ENCODE data around the gene ZGRF1.
"Not testable (repeated sequence)": the region's sequence is repeated elsewhere in the genome, so short reads cannot be mapped to it uniquely, and the experiment has no call there.

Gene ZGRF1

GRCh38 chr4:112649055-112649408 is 12.3 kb upstream of the ZGRF1 start:
- Mint-ChIP-seq H3K4me3 (no peak overlapping the region), H3K27ac (no peak overlapping the region), H3K9me3 (no peaks in the 10 kb centered on the region), H3K4me1 (ENCODE audit: low read depth) (no peaks in the 10 kb centered on the region), H3K27me3 (no peaks in the 10 kb centered on the region), H3K36me3 (ENCODE audit: low read depth) (peaks cover 72% of the 10 kb centered on the region)
- intact Hi-C loops (cut with micrococcal nuclease) = no loop called here

GRCh38 chr4:112648263-112649054 is 11.8 kb upstream of the ZGRF1 start:
- H3K4me3 Mint-ChIP-seq = no peak overlapping the region
- H3K27me3 Mint-ChIP-seq = no peaks in the 10 kb centered on the region
- H3K9me3 Mint-ChIP-seq = no peaks in the 10 kb centered on the region
- intact Hi-C loops (cut with micrococcal nuclease) = no loop called here
- peaks cover 4% of the 10 kb centered on the region for H3K4me1 Mint-ChIP-seq (ENCODE audit: low read depth)
- no peak overlapping the region for H3K27ac Mint-ChIP-seq
- H3K36me3 Mint-ChIP-seq (ENCODE audit: low read depth) = peaks cover 72% of the 10 kb centered on the region

- peaks cover 67% of the 10 kb centered on the region for H3K36me3 Mint-ChIP-seq (ENCODE audit: low read depth)
- H3K4me3 Mint-ChIP-seq = no peak overlapping the region
- peaks cover 11% of the 10 kb centered on the region for H3K4me1 Mint-ChIP-seq (ENCODE audit: low read depth)
- H3K9me3 Mint-ChIP-seq = no peaks in the 10 kb centered on the region
- intact Hi-C loops (cut with micrococcal nuclease) = no loop called here
- no peak overlapping the region for H3K27ac Mint-ChIP-seq
- H3K27me3 Mint-ChIP-seq = no peaks in the 10 kb centered on the region
Observed at GRCh38 chr4:112647785-112648184, 11.1 kb upstream of the ZGRF1 start.

- Mint-ChIP-seq H3K27me3 (no peaks in the 10 kb centered on the region), H3K27ac (no peak overlapping the region), H3K4me3 (no peak overlapping the region), H3K9me3 (no peaks in the 10 kb centered on the region), H3K36me3 (ENCODE audit: low read depth) (peaks cover 76% of the 10 kb centered on the region), H3K4me1 (ENCODE audit: low read depth) (peaks cover 19% of the 10 kb centered on the region)
- intact Hi-C loops (cut with micrococcal nuclease) = no loop called here
Observed at GRCh38 chr4:112646632-112647537, 10.2 kb upstream of the ZGRF1 start.

GRCh38 chr4:112645541-112646329 is 9.0 kb upstream of the ZGRF1 start:
- intact Hi-C loops (cut with micrococcal nuclease) = no loop called here
- Mint-ChIP-seq H3K27me3 (no peaks in the 10 kb centered on the region), H3K27ac (no peak overlapping the region), H3K4me1 (ENCODE audit: low read depth) (peaks cover 30% of the 10 kb centered on the region), H3K36me3 (ENCODE audit: low read depth) (peaks cover 86% of the 10 kb centered on the region), H3K4me3 (no peak overlapping the region), H3K9me3 (no peaks in the 10 kb centered on the region)

- Mint-ChIP-seq H3K4me1 (ENCODE audit: low read depth) (peaks cover 34% of the 10 kb centered on the region), H3K36me3 (ENCODE audit: low read depth) (peaks cover 84% of the 10 kb centered on the region)
- H3K4me3 Mint-ChIP-seq; H3K9me3 Mint-ChIP-seq; H3K27me3 Mint-ChIP-seq; H3K27ac Mint-ChIP-seq; intact Hi-C loops (cut with micrococcal nuclease): not testable (repeated sequence)
Observed at GRCh38 chr4:112644595-112645535, 8.2 kb upstream of the ZGRF1 start.

- intact Hi-C loops (cut with micrococcal nuclease) = no loop called here
- peaks cover 39% of the 10 kb centered on the region for H3K4me1 Mint-ChIP-seq (ENCODE audit: low read depth)
- H3K36me3 Mint-ChIP-seq (ENCODE audit: low read depth) = peaks cover 71% of the 10 kb centered on the region
- peak overlapping the region; percentile 78 for H3K27ac Mint-ChIP-seq
- no peaks in the 10 kb centered on the region for H3K9me3 Mint-ChIP-seq
- no peak overlapping the region for H3K4me3 Mint-ChIP-seq
- no peaks in the 10 kb centered on the region for H3K27me3 Mint-ChIP-seq
Observed at GRCh38 chr4:112642526-112642925, 5.8 kb upstream of the ZGRF1 start.

- intact Hi-C loops (cut with micrococcal nuclease) = loop anchor here (2.0 kb wide), 2 partner anchors 353 to 407 kb away; partner anchors contain the start of genes AP1AR and TIFA
- no peak overlapping the region for H3K27ac Mint-ChIP-seq
- peaks cover 27% of the 10 kb centered on the region for H3K36me3 Mint-ChIP-seq (ENCODE audit: low read depth)
- H3K4me3 Mint-ChIP-seq = no peak overlapping the region
- no peaks in the 10 kb centered on the region for H3K9me3 Mint-ChIP-seq
- H3K4me1 Mint-ChIP-seq (ENCODE audit: low read depth) = peaks cover 25% of the 10 kb centered on the region
- no peaks in the 10 kb centered on the region for H3K27me3 Mint-ChIP-seq
Observed at GRCh38 chr4:112637552-112637866, 800 bp upstream of the ZGRF1 start.

- H3K27ac Mint-ChIP-seq = no peak overlapping the region
Observed at GRCh38 chr4:112633477-112634235, 3.1 kb downstream of the ZGRF1 start.

GRCh38 chr4:112626228-112626627 is 10.5 kb downstream of the ZGRF1 start:
- Mint-ChIP-seq H3K27ac (no peak overlapping the region), H3K4me3 (no peak overlapping the region), H3K27me3 (no peaks in the 10 kb centered on the region), H3K36me3 (ENCODE audit: low read depth) (no peaks in the 10 kb centered on the region), H3K9me3 (no peaks in the 10 kb centered on the region), H3K4me1 (ENCODE audit: low read depth) (no peaks in the 10 kb centered on the region)
- intact Hi-C loops (cut with micrococcal nuclease) = loop anchor here (10.0 kb wide), 1 partner anchor 309 kb away; no protein-coding TSS in a partner anchor

More at GRCh38 chr4:112633477-112634235, 3.1 kb downstream of the ZGRF1 start:
- intact Hi-C loops (cut with micrococcal nuclease) = loop anchor here (2.0 kb wide), 1 partner anchor 129 kb away; no protein-coding TSS in a partner anchor
- no peak overlapping the region for H3K4me3 Mint-ChIP-seq
- H3K27me3 Mint-ChIP-seq = no peaks in the 10 kb centered on the region
- no peaks in the 10 kb centered on the region for H3K4me1 Mint-ChIP-seq (ENCODE audit: low read depth)
- no peaks in the 10 kb centered on the region for H3K36me3 Mint-ChIP-seq (ENCODE audit: low read depth)
- H3K9me3 Mint-ChIP-seq = no peaks in the 10 kb centered on the region

GRCh38 chr4:112616984-112617383 is 19.7 kb downstream of the ZGRF1 start:
- Mint-ChIP-seq H3K4me1 (ENCODE audit: low read depth) (no peaks in the 10 kb centered on the region), H3K27me3 (no peaks in the 10 kb centered on the region), H3K36me3 (ENCODE audit: low read depth) (peaks cover 8% of the 10 kb centered on the region), H3K27ac (no peak overlapping the region), H3K9me3 (no peaks in the 10 kb centered on the region), H3K4me3 (no peak overlapping the region)
- intact Hi-C loops (cut with micrococcal nuclease) = no loop called here

GRCh38 chr4:112612814-112613213 is 23.9 kb downstream of the ZGRF1 start:
- H3K4me3 Mint-ChIP-seq; H3K36me3 Mint-ChIP-seq (ENCODE audit: low read depth); H3K27me3 Mint-ChIP-seq; H3K9me3 Mint-ChIP-seq; H3K27ac Mint-ChIP-seq; intact Hi-C loops (cut with micrococcal nuclease); H3K4me1 Mint-ChIP-seq (ENCODE audit: low read depth): not testable (repeated sequence)

Measured in dendritic cell treated with granulocyte-macrophage colony-stimulating factor and Interleukin-4, amounts not matched to agents 40 ng/mL and 50 ng/mL, for 4 days (primary cell).